Activated CD4-positive, alpha-beta T cell treated with anti-CD3 and anti-CD28 coated beads, Interleukin-2, amount 50 U/mL, for 4 hours (primary cell): ENCODE results near the gene IFNGR2.
"Not testable (repeated sequence)": the region's sequence is repeated elsewhere in the genome, so short reads cannot be mapped to it uniquely, and the experiment has no call there.

Source experiments
- DNase-seq, 2 experiments: peaks; one replicate each; pipeline ENCODE4 v3.0.0-alpha.2; 2020

IFNGR2 gene, protein sequence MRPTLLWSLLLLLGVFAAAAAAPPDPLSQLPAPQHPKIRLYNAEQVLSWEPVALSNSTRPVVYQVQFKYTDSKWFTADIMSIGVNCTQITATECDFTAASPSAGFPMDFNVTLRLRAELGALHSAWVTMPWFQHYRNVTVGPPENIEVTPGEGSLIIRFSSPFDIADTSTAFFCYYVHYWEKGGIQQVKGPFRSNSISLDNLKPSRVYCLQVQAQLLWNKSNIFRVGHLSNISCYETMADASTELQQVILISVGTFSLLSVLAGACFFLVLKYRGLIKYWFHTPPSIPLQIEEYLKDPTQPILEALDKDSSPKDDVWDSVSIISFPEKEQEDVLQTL

DNA sequence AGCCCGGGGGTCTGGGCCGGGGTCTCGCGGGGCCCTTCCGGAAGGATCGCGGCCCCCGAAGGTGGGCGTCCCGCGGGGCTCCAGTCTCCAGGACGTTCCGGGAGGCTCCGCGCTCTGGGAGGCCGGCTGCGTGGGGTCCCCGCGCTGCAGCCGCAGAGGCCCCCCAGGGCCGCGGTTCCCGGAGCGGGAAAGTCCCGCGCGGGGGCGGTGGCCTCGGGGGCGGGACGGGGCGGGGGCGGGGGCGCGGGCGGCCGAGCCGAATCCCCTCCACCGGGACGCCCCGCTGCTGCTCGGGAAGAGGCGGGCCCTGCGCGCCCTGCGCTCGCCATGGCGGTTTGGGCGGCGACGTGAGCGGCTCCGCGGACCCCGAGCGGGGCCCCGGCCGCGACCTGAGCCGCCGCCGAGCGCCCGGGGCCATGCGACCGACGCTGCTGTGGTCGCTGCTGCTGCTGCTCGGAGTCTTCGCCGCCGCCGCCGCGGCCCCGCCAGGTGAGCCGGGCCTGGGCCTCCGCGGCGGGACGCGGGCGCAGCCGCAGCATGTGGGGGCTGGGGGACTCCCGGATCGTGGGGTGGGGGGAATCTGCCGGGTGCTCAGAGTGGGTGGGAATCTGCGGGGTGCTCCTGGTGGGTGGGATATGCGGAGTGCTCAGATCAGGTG, at the start of gene IFNGR2:
TSS of gene IFNGR2 (plus strand) at position 286 of the 658 bp plus-strand sequence. CDS start at position 417, 131 bp downstream.
- peak; percentile 34 to 45 for DNase-seq

GRCh38 chr21:33355355-33355754, 47.9 kb upstream of the IFNGR2 start:
- no peak for DNase-seq

DNA sequence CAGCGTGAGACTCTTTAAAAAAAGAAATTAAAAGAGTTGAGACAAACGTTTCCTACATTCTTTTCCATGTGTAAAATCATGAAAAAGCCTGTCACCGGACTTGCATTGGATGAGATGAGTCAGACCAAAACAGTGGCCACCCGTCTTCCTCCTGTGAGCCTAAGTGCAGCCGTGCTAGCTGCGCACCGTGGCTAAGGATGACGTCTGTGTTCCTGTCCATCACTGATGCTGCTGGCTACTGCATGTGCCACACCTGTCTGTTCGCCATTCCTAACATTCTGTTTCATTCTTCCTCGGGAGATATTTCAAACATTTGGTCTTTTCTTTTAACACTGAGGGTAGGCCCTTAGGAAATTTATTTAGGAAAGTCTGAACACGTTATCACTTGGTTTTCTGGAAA, 47.2 kb upstream of the IFNGR2 start:
- no peak for DNase-seq

- DNase-seq = no peak
Observed at GRCh38 chr21:33357177-33357576, 46.0 kb upstream of the IFNGR2 start.

DNA sequence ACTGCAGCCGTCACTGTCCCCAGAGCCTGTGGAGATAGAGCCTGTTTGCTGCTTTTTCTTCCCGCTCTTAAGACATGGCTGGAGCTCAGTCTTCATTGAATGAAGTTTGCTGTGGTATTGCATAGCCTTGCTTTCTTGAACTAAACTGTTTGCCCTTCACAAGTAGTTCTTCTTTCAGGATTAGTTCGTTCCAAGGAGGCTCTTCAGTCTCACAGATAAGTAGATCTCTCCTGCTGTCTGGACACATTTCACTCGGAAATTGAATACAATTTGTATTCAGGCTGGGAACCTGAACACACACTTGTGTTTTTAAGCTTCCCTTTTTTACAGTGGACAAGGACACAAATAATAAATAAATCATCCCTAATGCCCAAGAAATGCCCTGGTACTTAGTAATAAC, 43.8 kb upstream of the IFNGR2 start:
- DNase-seq = no peak

- DNase-seq = no peak
Observed at GRCh38 chr21:33360281-33360680, 42.9 kb upstream of the IFNGR2 start.

GRCh38 chr21:33360881-33361602, 42.2 kb upstream of the IFNGR2 start:
- DNase-seq = peak; percentile 88 to 92

- peak; percentile 52 to 56 for DNase-seq
Observed at GRCh38 chr21:33362044-33362555, 41.1 kb upstream of the IFNGR2 start.

DNA sequence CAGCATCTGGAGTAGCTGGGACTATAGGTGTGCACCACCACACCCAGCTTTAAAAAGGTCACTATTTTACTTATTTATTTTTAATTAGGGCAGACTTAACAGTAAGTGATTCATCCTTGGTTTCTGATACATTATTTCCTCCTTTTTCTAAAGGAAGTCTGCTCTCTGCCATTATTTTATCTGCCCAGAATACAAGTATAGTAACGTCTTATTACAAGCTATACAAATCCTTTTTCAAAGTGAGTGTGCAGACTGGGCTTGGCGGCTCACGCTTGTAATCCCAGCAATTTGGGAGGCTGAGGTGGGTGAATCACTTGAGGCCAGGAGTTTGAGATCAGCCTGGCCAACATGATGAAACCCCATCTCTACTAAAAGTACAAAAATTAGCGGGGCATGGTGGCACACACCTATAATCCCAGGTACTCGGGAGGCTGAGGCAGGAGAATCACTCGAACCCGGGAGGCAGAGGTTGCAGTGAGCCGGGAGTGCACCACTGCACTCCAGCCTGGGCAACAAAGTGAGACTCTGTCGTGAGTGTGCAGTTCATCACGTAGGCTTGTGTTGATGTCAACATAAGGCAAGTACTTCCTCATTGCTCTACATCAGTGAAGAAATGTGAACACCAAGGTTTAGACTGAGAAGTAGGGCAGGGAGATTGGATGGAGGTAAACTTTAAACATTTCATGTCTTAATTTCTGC, 39.2 kb upstream of the IFNGR2 start:
- DNase-seq = not testable (repeated sequence)

DNA sequence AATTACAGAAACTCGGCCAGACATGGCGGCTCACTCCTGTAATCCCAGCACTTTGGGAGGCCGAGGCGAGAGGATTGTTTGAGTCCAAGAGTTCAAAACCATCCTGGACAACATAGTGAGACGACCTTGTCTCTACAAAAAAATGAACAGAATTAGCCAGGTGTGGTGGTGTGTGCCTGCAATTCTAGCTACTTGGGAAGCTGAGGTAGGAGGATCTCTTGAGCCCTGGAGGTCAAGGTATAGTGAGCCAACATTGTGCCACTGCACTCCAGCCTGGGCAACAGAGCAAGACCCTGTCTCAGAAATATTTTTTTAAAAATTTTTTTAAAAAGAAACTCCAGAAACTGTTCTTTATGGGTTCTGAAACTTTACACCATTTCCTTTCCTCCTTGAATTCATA, 38.4 kb upstream of the IFNGR2 start:
- no peak for DNase-seq

GRCh38 chr21:33367309-33367973, 35.8 kb upstream of the IFNGR2 start:
- no peak for DNase-seq

GRCh38 chr21:33368124-33368523, 35.1 kb upstream of the IFNGR2 start:
- DNase-seq = no peak

DNA sequence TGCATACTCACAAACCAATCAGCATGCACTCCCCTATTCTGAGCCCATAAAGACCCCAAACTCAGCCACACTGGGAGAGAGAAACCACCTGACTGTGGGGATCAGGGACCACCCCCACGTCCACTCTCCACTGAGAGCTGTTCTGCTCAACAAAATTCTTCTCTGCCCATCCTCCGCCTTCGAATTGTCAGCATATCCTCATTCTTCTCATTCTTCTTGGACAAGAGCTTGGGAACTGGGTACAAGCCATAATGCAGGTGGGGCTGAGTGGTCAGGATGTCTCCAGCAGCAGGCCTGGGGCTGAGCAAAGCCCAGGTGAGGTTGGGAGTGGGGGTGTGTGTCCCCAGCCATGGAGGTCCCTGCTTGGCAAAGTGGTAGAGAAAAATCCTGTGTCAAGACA, 34.6 kb upstream of the IFNGR2 start:
- DNase-seq = no peak

DNA sequence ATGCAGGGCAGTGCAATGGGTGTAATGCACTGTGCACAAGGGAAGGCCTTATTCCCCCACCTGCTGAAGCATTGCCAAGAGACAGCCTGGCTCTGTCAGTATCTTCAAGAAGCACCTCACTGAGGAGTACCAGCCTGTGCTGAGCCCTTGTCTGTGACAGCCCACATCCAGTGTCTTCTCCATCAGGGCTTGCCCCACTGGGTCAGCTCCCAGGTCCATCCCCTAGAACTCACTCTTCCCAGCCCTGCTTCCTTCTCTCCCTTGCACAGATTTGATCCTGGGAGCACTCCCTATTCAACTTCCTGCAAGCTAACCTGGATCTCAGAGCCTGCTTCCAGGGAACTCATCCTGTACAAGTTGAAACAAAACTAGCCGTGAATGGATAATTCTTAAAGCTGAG, 33.6 kb upstream of the IFNGR2 start:
- no peak for DNase-seq

DNA sequence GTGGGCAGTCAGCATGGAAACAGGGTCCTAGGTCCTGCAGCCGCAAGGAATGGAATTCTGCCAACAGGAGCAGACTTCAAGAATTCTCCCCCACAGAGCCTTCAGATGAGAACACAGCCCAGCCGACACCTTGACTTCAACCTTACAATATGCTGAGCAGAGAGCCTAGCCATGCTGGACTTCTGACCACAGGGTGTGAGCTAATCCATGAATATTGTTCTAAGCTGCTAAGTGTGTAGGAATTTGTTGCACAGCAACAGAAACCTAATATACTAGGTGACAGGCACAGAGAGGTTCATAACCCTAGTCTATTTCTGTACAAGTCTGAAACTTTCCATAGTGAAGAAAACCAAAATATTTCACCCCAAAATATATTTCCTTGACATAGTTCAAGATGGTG, 32.9 kb upstream of the IFNGR2 start:
- DNase-seq = no peak

DNA sequence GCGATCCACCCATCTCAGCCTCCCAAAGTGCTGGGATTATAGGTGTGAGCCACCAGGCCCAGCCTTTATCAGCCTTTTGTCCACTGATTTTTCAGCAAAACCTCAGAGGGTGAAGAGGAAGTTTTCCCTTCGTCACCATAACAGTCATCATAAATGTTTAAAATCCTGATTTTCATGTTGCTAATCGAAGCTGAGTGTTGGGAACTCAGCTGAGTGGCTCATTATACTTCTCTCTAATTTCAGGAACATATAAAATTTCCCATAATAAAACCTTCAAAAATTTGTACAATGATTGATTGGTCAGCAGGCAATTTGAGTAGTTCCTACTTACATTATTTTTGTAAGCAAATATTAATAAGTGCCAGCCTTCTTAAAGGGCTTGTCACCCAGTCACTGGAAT, 31.8 kb upstream of the IFNGR2 start:
- DNase-seq = no peak

- no peak for DNase-seq
Observed at GRCh38 chr21:33372582-33372981, 30.6 kb upstream of the IFNGR2 start.

DNA sequence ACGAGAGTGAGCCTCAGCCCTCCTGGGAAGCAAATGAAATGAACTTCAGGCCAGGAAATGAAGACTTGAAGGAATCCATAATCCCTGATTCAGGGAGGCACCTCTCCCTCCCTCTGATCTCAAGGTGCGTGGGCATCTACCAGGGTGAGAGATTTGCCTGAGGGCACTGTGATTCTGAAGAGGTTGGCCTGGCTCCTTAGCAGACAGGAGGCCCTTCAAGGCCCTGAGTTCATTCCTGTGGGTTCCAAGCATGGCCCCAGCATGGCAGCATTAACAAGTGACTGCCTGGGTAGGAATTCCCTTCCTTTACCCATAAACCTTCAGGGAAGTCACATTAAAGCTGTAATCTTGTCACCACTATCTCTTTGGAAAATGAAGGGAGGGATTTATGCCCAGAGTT, 29.8 kb upstream of the IFNGR2 start:
- no peak for DNase-seq

GRCh38 chr21:33374080-33374449, 29.1 kb upstream of the IFNGR2 start:
- DNase-seq = no peak

- peak; percentile 58 to 64 for DNase-seq
Observed at GRCh38 chr21:33374450-33375096, 28.6 kb upstream of the IFNGR2 start.

- no peak for DNase-seq
Observed at GRCh38 chr21:33375101-33375644, 28.0 kb upstream of the IFNGR2 start.
